Fibroblast of lung (primary cell): ENCODE data around the gene CRIP1. TPM values are rescaled to one million over a fixed set of nuclear protein-coding genes. Genes with fewer than 3 reads are reported as not detected.

Source experiments
- DNase-seq, 2 donors: peaks; one replicate each; pipeline versions ENCODE4 v3.0.0 to v3.0.0-alpha.2; 2010; ENCODE audit warnings: low read depth in 2 of 2
- H2AFZ ChIP-seq: 2 replicates; pipeline ENCODE4 v1.5.1; 2012; ENCODE audit warnings: low read length, control low read depth, inconsistent platforms
- H3K27ac ChIP-seq: 2 replicates; pipeline ENCODE4 v1.5.1; 2011; ENCODE audit warnings: low read length, control low read depth; ENCODE audit not compliant: insufficient read depth
- H3K27me3 ChIP-seq: 2 replicates; pipeline ENCODE4 v1.5.1; 2011; ENCODE audit warnings: mild to moderate bottlenecking, low read length; ENCODE audit not compliant: control insufficient read depth, insufficient read depth
- H3K36me3 ChIP-seq: 2 replicates; pipeline ENCODE4 v1.5.1; 2011; ENCODE audit warnings: low read length; ENCODE audit not compliant: control insufficient read depth, insufficient read depth
- H3K4me1 ChIP-seq: 2 replicates; pipeline ENCODE4 v1.5.1; 2011; ENCODE audit warnings: low read length; ENCODE audit not compliant: control insufficient read depth, insufficient read depth; ENCODE audit errors: extremely low read depth
- H3K4me2 ChIP-seq: 2 replicates; pipeline ENCODE4 v1.5.1; 2011; ENCODE audit warnings: low read length, control low read depth; ENCODE audit not compliant: insufficient read depth; ENCODE audit errors: extremely low read depth
- H3K4me3 ChIP-seq, 4 experiments: fragments of 200-600 bp in 1 of 4; sonication (generic) in 1 of 4; replicated peaks in 1 of 4; 2 replicates each; pipeline ENCODE4 v1.5.1; 2011 to 2016; ENCODE audit warnings: low read length in 4 of 4, low read depth in 3 of 4, mild to moderate bottlenecking in 3 of 4, control low read depth in 2 of 4, inconsistent platforms in 1 of 4, mixed read lengths in 1 of 4; ENCODE audit not compliant: insufficient read depth in 1 of 4; ENCODE audit errors: control extremely low read depth in 1 of 4
- H3K79me2 ChIP-seq: 2 replicates; pipeline ENCODE4 v1.5.1; 2012; ENCODE audit warnings: mild to moderate bottlenecking, low read length, inconsistent platforms; ENCODE audit not compliant: control insufficient read depth, insufficient read depth
- H3K9ac ChIP-seq: 2 replicates; pipeline ENCODE4 v1.5.1; 2011; ENCODE audit warnings: mild to moderate bottlenecking, low read length, control low read depth; ENCODE audit not compliant: insufficient read depth
- H3K9me3 ChIP-seq: 2 replicates; pipeline ENCODE4 v1.5.1; 2012; ENCODE audit warnings: low read depth, low read length; ENCODE audit not compliant: control insufficient read depth, insufficient read depth
- H4K20me1 ChIP-seq: 2 replicates; pipeline ENCODE4 v1.5.1; 2011; ENCODE audit warnings: low read length; ENCODE audit not compliant: control insufficient read depth, insufficient read depth; ENCODE audit errors: extremely low read depth
- EZH2 ChIP-seq: IDR thresholded peaks from 2 replicates; pipeline ENCODE4 v1.5.1; 2012; ENCODE audit warnings: low read length, control low read depth, mild to moderate bottlenecking; ENCODE audit errors: missing control alignments
- polyA plus RNA-seq, 2 donors: library from polyadenylated mRNA; depleted of rRNA in 1 of 2; stranded (reverse) in 1 of 2; unstranded in 1 of 2; fragments of >200 nt; gene quantifications; 2 replicates each; pipeline ENCODE4 v1.2.1, GENCODE V29; 2011 to 2012; ENCODE audit warnings: missing spikeins in 1 of 2
- total RNA-seq: library from RNA; depleted of rRNA; stranded (reverse); fragments of >200 nt; gene quantifications from 2 replicates; pipeline ENCODE4 v1.2.1, GENCODE V29; 2014
- TF ChIP-seq, protein P1 (sequence below), 2 donors: IDR thresholded peaks in 1 of 2; conservative IDR thresholded peaks in 1 of 2; 1 replicate in 1 of 2; 2 replicates in 1 of 2; pipeline ENCODE4 v1.5.1; 2011 to 2012; ENCODE audit warnings: low read length in 2 of 2, control low read depth in 1 of 2, inconsistent platforms in 1 of 2, low read depth in 1 of 2, mild to moderate bottlenecking in 1 of 2

Gene CRIP1
- total and polyA plus RNA-seq, 2 donors (not counting 1 experiment from before 2014, with no cell fraction given): 2.5 to 3.0 TPM

DNA sequence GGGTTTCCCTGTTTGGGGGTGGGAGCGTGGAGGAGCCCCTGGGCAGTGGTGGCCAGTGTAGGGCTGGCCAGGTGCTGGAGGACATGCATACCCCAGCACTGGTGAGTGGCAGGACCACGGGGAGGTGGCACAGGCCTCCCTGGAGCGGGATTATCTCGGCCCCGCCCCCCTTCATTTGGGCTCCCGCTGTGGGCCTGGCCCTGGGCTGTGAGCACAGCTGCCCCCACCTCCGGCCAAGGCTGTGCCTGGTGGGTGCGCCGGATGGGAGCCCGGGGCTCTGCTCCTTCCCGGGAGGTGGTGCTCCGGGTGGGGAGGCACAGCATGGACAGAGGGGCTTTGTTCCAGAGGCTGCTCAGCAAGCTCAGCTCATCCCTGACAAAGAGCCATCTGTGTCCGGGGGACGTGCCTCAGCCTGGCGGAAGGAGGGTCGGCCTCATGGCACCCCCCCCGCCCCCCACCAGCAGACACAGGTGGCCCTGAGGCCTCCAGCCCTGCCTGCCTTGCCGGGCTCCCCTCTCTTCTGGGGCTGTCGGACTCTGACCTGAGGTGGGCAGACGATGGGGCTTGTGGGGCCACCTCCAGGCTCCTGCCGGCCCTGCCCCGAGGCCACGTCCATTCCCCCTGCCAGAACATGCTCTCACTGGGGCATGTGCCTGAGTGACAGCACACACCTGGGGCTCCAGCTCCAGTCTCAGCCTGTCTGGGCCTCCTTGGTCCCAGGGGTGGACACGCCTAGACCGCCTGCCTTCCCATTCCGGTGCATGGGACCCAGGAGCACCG is 12.8 kb downstream of the CRIP1 start:
- Histone ChIP-seq H3K4me1 (no peaks in the 10 kb centered on the region), H4K20me1 (no peaks in the 10 kb centered on the region), H3K4me2 (no peak overlapping the region), H3K27ac (no peak overlapping the region), H3K9ac (no peak overlapping the region), H3K36me3 (no peaks in the 10 kb centered on the region), H3K79me2 (no peaks in the 10 kb centered on the region), H3K27me3 (no peaks in the 10 kb centered on the region), H2AFZ (no peak overlapping the region), H3K9me3 (no peaks in the 10 kb centered on the region), H3K4me3 (no peak overlapping the region)
- TF ChIP-seq EZH2: no peak
- TF ChIP-seq, protein P1, sequence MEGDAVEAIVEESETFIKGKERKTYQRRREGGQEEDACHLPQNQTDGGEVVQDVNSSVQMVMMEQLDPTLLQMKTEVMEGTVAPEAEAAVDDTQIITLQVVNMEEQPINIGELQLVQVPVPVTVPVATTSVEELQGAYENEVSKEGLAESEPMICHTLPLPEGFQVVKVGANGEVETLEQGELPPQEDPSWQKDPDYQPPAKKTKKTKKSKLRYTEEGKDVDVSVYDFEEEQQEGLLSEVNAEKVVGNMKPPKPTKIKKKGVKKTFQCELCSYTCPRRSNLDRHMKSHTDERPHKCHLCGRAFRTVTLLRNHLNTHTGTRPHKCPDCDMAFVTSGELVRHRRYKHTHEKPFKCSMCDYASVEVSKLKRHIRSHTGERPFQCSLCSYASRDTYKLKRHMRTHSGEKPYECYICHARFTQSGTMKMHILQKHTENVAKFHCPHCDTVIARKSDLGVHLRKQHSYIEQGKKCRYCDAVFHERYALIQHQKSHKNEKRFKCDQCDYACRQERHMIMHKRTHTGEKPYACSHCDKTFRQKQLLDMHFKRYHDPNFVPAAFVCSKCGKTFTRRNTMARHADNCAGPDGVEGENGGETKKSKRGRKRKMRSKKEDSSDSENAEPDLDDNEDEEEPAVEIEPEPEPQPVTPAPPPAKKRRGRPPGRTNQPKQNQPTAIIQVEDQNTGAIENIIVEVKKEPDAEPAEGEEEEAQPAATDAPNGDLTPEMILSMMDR (conservative IDR thresholded peaks at IDR 0.05 in 1 of 2, IDR thresholded peaks at IDR 0.05 in 1 of 2; ENCODE audit: low read depth in 1 of 2, low read length in 2 of 2): no peak
- DNase-seq: no peak

DNA sequence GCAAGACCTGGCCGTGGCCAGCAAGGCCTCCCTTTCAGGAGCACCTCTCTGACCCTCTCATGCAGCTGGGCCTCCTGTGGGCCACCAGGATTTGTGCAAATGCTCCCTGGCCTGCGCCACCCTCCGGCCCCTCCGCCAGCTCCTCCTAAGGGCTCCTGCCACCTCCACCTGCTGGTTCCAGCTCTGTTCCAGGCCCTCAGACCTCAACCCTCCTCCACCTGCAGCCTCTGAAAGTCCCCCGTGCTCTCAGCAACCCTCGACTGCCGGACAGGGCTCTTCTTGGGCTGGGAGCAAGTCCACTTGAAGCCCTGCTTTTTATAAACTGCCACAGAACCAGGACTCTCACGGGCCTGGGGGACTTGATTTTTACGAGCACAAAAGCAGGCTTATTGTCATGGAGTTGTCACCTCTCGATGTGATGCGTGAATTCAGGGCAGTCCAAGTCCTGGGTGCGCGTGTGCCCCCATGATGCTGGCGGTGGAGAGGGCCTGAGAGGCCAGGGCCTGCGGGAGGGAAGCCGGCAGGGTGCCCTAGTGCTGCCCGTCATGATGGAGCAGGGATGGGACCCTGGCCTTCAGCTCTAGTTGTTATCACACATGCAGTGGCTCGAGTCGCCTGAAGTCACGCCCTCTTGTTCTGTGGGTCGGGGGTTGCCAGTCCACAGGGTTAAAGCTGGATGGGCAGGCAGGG is 13.5 kb downstream of the CRIP1 start:
- no peaks in the 10 kb centered on the region for H3K36me3 ChIP-seq
- no peak for TF ChIP-seq EZH2
- TF ChIP-seq, protein P1 (conservative IDR thresholded peaks at IDR 0.05 in 1 of 2, IDR thresholded peaks at IDR 0.05 in 1 of 2; ENCODE audit: low read depth in 1 of 2, low read length in 2 of 2): no peak

DNA sequence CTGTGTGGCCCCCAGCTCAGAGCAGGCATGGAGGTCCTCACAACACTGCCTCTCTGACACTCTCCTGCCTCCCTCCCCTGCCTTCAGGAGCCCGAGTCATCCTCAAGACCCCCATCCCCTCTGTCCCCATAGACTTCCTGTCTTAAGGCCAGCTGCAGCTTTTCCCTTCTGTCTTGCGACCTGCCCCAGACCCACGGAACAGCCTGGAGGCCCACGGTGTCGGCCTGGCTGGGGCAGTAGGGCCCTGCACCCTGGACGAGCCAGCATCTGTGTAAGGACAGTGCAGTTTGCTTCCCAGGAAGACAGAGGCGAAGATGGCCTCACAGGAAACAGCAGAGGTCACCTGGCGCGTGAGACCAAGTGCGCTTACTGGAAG is 14.0 kb downstream of the CRIP1 start:
- H3K79me2 ChIP-seq: no peaks in the 10 kb centered on the region
- no peaks in the 10 kb centered on the region for H3K9me3 ChIP-seq
- no peaks in the 10 kb centered on the region for H3K4me1 ChIP-seq
- no peak for DNase-seq
- no peak overlapping the region for H2AFZ ChIP-seq
- TF ChIP-seq, protein P1 (conservative IDR thresholded peaks at IDR 0.05 in 1 of 2, IDR thresholded peaks at IDR 0.05 in 1 of 2; ENCODE audit: low read depth in 1 of 2, low read length in 2 of 2): no peak
- TF ChIP-seq EZH2: no peak
- H3K27ac ChIP-seq: no peak overlapping the region
- H3K4me3 ChIP-seq: no peak overlapping the region
- H3K9ac ChIP-seq: no peak overlapping the region
- no peak overlapping the region for H3K4me2 ChIP-seq
- H4K20me1 ChIP-seq: no peaks in the 10 kb centered on the region
- H3K27me3 ChIP-seq: no peaks in the 10 kb centered on the region
- no peaks in the 10 kb centered on the region for H3K36me3 ChIP-seq

More for the DNA sequence above, 13.5 kb downstream of the CRIP1 start:
- no peaks in the 10 kb centered on the region for H3K9me3 ChIP-seq
- no peak overlapping the region for H3K4me2 ChIP-seq
- no peak overlapping the region for H3K4me3 ChIP-seq
- H2AFZ ChIP-seq: no peak overlapping the region
- no peak overlapping the region for H3K9ac ChIP-seq
- H4K20me1 ChIP-seq: no peaks in the 10 kb centered on the region
- H3K27ac ChIP-seq: no peak overlapping the region
- no peaks in the 10 kb centered on the region for H3K79me2 ChIP-seq
- H3K27me3 ChIP-seq: no peaks in the 10 kb centered on the region
- no peaks in the 10 kb centered on the region for H3K4me1 ChIP-seq
- no peak for DNase-seq
